CD4-positive, alpha-beta T cell treated with Interleukin-6 at 100 ng/mL for 8 hours (primary cell): ENCODE measurements around the gene ITPRIP.
A peak's percentile ranks its signal among the peaks of the same experiment; 100 is the strongest.

Source experiments
- DNase-seq: peaks from one replicate; pipeline ENCODE4 v3.0.0-alpha.2; 2020; ENCODE audit warnings: mixed read lengths, low spot score

The ITPRIP gene

DNA sequence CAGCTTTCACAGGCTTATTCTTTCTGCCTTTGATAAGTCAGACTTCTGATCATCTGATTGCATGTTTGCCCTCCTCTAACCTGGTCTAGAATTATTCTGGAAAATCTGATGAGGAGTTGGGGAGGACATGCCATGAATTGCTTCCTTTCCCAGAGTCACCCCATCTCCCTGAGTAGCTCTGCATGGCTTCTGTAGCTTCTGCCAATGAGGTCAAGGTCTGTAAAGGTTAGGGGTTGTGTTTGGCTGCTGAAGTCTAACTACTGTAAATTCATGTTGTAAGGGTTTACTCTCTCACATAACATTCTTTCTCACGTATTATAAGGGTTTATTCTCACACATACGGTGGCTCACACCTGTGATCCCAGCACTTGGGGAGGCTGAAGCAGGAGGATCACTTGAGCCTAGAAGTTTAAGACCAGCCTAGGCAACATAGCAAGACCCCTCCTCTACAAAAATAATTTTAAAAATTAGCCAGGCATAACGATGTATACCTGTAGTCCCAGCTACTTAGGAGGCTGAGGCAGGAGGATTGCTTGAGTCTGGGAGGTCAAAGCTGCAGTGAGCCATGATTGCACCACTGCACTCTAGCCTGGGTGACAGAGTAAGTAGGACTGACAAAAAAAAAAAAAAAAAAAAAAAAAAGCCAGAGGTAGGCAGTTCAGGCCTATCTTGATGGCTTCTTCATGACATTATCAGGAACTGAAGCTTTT, 58.6 kb downstream of the ITPRIP start:
- no peak for DNase-seq

DNA sequence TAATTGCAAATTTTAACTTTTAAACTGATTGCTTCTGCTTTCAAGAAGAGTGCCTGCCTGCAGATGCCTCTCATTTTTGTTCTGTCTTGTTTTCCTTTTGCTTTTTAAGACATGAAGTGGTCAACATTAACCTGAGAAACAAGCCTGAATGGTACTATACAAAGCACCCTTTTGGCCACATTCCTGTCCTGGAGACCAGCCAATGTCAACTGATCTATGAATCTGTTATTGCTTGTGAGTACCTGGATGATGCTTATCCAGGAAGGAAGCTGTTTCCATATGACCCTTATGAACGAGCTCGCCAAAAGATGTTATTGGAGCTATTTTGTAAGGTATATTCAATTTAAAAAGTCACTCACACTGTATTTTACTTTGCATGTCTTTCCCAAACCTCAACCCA, 60.5 kb downstream of the ITPRIP start:
- DNase-seq = no peak

DNA sequence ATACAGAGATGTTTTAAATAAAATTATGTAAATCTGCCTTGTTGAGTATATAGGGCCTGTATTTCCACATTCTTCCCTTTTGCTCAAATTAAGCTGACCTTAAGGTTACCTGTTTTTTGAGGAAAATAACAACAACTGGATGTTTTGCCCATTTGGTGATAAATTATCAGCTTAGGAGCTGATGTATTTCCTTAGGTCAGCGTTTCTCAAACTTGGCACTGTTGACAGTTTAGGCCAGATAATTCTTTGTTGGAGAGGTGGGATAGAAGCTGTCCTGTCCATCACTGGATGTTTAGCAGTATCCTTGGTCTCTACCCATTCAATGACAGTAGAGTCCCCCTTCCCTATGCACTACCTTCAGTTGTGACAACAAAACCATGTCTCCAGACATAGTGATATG, 62.1 kb downstream of the ITPRIP start:
- no peak for DNase-seq

DNA sequence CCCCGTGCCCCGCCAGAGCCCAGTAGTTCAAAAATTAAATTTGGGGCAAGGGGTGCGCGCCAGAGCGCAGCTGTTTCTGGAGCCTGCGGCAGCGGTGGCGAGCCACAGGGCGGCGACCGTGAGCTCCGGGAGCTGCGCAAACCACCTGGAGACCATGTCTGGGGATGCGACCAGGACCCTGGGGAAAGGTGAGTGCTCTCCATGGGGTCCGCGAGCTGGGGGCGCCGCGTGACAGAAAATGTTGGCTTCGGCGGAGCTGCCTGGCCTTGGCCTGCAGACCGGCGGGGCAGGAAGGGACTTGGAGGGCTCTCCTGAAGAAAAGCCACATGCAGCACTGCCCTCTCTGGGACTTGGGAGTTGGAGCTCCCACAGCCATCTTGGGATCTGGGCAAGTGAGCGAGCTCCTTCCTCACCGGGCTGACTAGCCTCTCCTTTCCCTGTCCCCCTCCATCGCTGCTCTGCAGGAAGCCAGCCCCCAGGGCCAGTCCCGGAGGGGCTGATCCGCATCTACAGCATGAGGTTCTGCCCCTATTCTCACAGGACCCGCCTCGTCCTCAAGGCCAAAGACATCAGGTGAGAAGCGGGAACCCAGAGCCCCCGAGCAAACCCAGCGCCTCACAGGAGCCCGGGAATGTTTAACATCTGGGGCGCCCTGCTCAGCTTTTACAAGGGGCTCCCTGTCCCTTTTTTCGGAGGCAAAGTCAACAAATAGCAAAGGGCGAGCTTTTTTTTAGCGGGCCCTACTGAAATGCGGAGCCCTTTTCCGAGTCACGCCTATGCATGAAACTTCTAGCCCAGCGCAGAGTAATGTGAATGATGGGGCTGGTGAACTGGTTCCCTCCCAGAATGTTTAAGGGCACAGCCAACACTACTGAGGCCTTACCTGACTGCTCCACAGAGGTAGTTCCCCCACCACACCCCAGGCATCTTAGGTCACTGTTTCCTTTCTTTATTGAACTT, 63.2 kb downstream of the ITPRIP start:
- peak; percentile 39 for DNase-seq

DNA sequence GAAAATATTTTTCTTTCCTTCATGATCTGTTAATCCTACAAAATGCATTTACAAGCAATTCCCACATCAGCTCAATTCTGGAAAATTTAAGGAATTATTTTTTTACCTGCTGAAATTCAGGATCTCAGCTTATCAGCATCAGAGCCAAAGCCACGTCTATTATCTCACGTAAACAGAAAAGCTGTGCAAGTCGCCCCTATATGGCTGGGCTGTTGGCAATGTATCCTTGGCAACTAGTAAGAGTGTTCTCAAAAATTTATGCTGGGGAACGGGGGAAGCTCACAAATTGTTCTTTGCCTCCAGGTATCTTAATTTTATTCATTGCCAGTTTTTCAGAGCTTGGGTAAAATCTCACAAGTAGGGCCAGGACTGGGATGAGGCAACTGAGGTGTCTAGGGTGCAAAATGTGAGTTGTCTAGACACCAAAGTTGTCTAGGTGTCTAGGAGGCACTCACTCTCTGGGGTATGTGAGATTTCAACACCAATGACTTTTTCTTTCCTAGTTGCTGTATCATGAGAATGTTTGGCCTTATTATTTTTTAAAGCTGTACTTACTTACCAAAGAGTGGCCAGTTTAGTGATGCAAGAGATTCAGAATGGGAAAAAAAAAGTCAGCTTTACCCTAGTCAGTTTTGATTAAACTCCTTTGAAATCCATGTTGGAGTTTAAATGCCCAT, 64.2 kb downstream of the ITPRIP start:
- DNase-seq = no peak

DNA sequence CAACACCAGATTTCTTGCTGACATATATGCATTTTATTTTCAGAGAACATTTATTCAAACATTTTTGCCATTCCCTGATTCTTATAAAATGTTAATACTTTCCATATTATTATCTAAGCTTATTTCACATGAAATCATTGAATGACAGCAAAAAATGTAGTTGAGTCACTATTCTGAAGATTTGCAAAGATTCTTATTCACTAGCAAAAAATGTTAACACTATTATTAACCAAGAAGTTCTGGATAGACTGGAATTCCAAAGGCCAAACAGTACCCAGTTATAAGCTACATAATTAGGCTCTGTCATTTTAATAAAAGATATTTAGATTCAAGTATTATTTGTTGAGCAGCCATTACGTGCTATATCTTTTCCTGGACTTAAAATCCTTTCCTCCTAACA, 65.0 kb downstream of the ITPRIP start:
- DNase-seq = no peak

DNA sequence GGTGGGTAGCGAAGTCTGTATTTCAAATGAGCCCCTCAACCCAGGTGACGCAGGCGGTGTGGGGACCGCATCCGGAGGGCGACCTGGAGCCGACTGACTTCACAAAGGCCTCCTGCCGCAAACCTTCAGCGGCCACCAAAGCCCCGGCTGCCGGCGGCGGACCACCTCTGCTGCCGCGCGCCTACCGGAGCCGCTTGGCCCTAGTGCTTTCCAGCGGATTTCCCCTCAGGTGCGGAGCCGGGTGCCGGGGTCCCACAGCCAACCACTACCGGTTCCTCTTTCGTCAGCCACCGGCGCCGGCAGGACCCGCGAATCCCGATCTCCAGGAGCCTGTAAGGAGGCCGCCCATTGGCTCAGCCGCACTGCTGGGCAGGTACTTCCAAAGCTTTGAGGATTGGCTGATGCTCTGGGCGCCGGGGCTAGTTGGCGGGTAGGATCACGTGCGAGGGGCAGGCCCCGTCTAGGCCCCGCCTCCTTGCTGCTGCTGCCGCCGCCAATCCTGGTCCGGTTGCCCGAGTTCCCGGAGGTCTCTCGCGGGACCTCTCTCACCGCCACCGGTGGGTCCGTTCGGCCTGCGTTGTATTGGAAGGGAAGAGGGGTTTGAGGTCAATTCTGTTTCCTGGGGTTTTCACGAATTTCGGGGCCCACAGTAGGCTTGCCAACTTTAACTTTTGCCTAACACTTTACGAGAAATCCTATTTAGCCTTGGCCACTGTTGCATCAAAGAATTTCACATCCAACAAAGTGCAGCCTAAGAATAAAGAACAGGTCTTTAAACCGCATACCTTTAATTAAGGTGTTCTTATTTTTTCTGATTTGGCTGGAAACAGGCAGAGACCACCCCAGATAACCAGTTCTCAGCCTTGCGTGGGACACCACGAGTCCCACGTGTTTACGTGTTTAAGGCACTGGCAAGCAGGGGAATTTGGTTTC, 69.3 kb downstream of the ITPRIP start, which contains the start of gene GSTO2:
GSTO2 (plus strand) TSS at position 472 of the 933 bp plus-strand sequence. CDS start 5,732 bp downstream, outside the sequence.
- peak; percentile 99 for DNase-seq

DNA sequence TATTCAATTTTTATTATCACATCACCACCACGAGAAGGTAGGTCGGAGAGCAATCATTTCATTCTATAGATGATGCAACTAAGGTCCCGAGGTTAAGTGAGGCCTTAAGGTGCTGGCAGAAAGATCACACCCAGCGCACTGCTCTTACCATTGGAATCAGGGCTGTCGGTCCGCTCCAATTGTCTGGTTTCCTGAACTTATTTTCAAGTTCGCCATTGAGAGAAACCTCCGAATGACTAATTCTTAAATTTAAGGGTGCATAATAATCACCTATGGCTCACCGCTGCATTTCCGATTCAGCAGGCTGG, 69.9 kb downstream of the ITPRIP start:
- no peak for DNase-seq

DNA sequence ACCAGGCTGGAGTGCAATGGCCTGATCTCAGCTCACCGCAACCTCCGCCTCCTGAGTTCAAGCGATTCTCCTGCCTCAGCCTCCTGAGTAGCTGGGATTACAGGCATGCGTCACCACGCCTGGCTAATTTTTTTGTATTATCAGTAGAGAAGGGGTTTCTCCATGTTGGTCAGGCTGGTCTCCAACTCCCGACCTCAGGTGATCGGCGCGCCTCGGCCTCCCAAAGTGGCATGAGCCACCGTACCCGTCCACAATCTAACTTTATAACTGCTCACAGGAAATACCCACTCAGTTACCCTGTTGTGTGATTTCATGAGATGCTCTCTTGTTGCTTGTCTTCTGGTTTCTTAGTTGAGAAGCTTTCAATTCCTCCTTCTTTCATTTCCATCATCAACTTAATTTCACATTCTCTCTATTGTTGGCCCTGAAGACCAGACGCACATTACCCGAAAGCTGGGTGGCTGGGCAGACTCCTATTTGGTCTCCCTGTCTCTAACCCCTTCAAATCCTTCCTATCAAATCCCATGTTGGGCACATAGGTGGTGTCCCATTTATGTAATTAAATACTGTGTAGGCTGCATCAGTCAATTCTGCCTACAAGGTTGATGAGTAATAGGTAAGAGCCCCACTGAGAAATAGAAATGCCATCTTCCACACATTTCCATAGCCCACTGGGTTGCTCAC, 70.4 kb downstream of the ITPRIP start:
- no peak for DNase-seq

DNA sequence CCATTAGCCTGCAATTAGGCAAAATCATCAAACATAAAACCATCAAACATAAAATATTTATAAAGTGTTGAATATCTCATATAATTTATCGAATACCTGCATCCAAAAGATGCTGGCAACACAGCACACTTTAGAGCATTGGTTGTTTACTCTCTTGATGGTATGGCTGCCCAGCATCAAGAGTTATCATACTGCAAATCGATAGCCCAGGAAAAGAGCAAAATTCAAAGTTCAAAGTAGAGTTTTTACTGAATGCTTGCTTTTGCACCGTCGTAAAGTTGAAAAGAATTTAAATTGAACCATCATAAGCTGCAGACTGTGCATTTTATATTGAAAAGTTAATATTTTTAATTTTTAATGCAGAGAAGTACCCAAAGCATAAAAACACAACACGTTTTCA, 73.5 kb downstream of the ITPRIP start:
- no peak for DNase-seq

DNA sequence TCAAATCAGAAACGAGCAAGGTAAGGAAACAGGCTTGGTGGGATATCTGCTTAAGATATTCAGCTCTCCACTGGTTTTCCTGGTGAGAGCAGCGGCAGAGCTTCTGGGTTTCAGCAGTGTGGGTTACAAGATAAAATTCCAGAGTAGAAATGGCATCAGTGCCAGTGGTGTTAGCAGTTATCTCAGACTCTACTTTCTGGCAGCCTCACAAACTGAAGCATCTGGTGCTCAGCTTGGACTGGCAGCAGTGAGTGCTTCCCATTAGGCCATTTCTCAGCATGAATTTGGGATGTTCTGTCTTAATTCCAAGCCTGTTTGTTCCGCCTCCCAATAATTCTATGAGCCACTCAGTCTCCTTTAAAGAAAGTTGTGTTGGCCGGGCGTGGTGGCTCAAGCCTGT, 76.2 kb downstream of the ITPRIP start:
- DNase-seq = no peak

DNA sequence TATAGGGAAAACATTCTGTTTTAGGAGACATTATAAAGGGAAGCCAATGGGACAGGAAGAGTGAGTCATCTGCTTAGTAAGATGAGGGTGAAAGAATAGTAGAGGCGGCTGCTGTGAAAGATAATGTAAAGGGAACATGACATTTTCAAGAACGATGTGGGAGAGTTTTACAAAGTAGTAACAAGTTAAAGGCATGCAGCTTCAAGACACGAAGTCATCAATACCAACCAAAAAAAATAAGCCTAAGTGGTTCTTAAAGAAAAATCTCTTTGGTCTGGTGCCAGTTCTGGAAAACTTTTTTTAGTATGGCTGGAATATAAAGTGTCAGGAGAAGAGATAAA, 77.5 kb downstream of the ITPRIP start:
- peak; percentile 15 for DNase-seq

DNA sequence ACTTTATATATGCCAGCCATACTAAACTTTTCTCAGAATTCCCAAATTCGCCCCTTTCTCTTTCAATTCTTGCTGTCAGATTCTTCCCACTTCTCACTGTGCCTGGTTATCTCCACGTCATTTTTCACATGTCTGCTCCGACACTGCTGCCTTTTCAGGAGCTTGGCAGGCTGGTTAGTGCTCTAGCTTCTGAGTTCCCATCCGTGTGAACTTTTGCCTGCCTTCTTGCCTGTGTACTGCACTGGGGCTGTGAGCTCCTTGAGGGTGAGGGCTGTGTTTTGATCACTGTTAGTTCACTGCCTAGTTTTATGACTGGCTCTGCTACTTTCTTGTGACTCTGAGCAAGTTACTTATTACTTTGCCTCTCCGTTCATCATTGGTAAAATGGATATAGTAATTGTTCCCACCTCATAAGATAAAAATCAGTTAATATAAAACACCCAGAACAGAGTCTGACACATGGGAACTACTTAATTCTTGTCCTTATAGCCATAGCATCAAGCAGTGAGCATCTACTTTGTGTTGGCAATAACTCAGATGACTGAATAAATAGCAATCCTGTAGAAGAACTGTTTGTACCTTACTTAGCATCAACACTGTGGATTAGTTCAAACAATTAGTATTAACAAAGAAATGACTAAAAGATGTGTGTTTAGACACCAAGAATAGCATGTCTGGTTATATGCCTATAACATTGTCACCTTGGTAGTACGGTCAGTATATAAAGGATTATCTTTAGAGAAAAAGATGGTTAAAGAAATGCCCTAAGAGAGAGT, 78.1 kb downstream of the ITPRIP start:
- DNase-seq = no peak
